HEK293 (cell line): Measurements from ENCODE around the gene PTPRN2.
"Not testable (repeated sequence)": the region's sequence is repeated elsewhere in the genome, so short reads cannot be mapped to it uniquely, and the experiment has no call there.

Experiments used
- CTCF ChIA-PET: fragments of 350-600 bp; formaldehyde crosslinking; extraction: SDS; loops from one replicate; lab custom pipeline; 2021; ENCODE audit warnings: antibody characterized with exemption; lab: Yijun Ruan, JAX
- POLR2A ChIA-PET: fragments of 300-600 bp; formaldehyde crosslinking; extraction: SDS; loops from one replicate; lab custom pipeline; 2020; ENCODE audit warnings: antibody characterized with exemption, inconsistent platforms; lab: Yijun Ruan, JAX
- H3K27ac ChIP-seq: fragments of 200-500 bp; sonication (Bioruptor generic); 2 replicates; pipeline ENCODE4 v1.5.1; 2014; ENCODE audit warnings: low read depth, low read length, control low read depth, inconsistent platforms; ENCODE audit errors: extremely low read depth
- H3K36me3 ChIP-seq, 2 experiments: fragments of 200-500 bp in 1 of 2; sonication (Bioruptor generic) in 1 of 2; 1 replicate in 1 of 2; 2 replicates in 1 of 2; pipeline ENCODE4 v1.5.1; 2014 to 2017; ENCODE audit warnings: inconsistent platforms in 2 of 2, low read length in 2 of 2; ENCODE audit not compliant: control insufficient read depth in 2 of 2, insufficient read depth in 1 of 2
- H3K4me1 ChIP-seq: fragments of 200-500 bp; sonication (Bioruptor generic); 2 replicates; pipeline ENCODE4 v1.5.1; 2014; ENCODE audit warnings: mild to moderate bottlenecking, low read length, inconsistent platforms; ENCODE audit not compliant: control insufficient read depth, insufficient read depth
- H3K4me3 ChIP-seq: 2 replicates; pipeline ENCODE4 v1.5.1; 2011; ENCODE audit warnings: low read depth, mild to moderate bottlenecking, control low read depth, low read length, moderate library complexity
- H3K9me3 ChIP-seq: fragments of 200-500 bp; sonication (Bioruptor generic); 2 replicates; pipeline ENCODE4 v1.5.1; 2014; ENCODE audit warnings: low read depth, low read length, inconsistent platforms; ENCODE audit not compliant: control insufficient read depth, insufficient read depth
- GLI4 ChIP-seq: fragments of 450-650 bp; formaldehyde crosslinking; IDR thresholded peaks from 2 replicates; pipeline ENCODE4 v1.5.1; 2016; ENCODE audit warnings: missing biosample characterization, missing genetic modification characterization
- PRDM1 ChIP-seq: fragments of 450-650 bp; formaldehyde crosslinking; IDR thresholded peaks from 2 replicates; pipeline ENCODE4; 2016; ENCODE audit warnings: missing biosample characterization, missing genetic modification characterization
- SP2 ChIP-seq: fragments of 450-650 bp; formaldehyde crosslinking; IDR thresholded peaks from 2 replicates; pipeline ENCODE4 v1.5.1; 2016; ENCODE audit warnings: missing biosample characterization, missing genetic modification characterization
- ZEB2 ChIP-seq: fragments of 450-650 bp; formaldehyde crosslinking; IDR thresholded peaks from 2 replicates; pipeline ENCODE4 v1.5.1; 2016; ENCODE audit warnings: missing biosample characterization, missing genetic modification characterization
- ZNF184 ChIP-seq: fragments of 450-650 bp; IDR thresholded peaks from 2 replicates; pipeline ENCODE4 v1.5.1; 2018; ENCODE audit warnings: missing biosample characterization, mild to moderate bottlenecking, missing genetic modification characterization
- ZNF221 ChIP-seq: fragments of 450-650 bp; formaldehyde crosslinking; IDR thresholded peaks from 2 replicates; pipeline ENCODE4 v1.5.1; 2017; ENCODE audit warnings: missing biosample characterization, missing genetic modification characterization, borderline replicate concordance
- ZNF23 ChIP-seq: fragments of 450-650 bp; formaldehyde crosslinking; IDR thresholded peaks from 2 replicates; pipeline ENCODE4 v1.5.1; 2016; ENCODE audit warnings: missing biosample characterization, missing genetic modification characterization, borderline replicate concordance
- ZNF341 ChIP-seq: fragments of 450-650 bp; formaldehyde crosslinking; IDR thresholded peaks from 2 replicates; pipeline ENCODE4; 2016; ENCODE audit warnings: low read depth, missing biosample characterization, missing genetic modification characterization
- ZNF391 ChIP-seq: fragments of 450-650 bp; formaldehyde crosslinking; IDR thresholded peaks from 2 replicates; pipeline ENCODE4 v1.5.1; 2016; ENCODE audit warnings: low read depth, missing biosample characterization, missing genetic modification characterization, borderline replicate concordance
- ZNF548 ChIP-seq: fragments of 450-650 bp; formaldehyde crosslinking; IDR thresholded peaks from 2 replicates; pipeline ENCODE4 v1.5.1; 2016; ENCODE audit warnings: missing biosample characterization, missing genetic modification characterization
- ZNF660 ChIP-seq: fragments of 450-650 bp; IDR thresholded peaks from 2 replicates; pipeline ENCODE4 v1.5.1; 2018; ENCODE audit warnings: missing biosample characterization, mild to moderate bottlenecking, missing genetic modification characterization
- ZNF707 ChIP-seq: fragments of 450-650 bp; formaldehyde crosslinking; IDR thresholded peaks from 2 replicates; pipeline ENCODE4 v1.5.1; 2016; ENCODE audit warnings: missing biosample characterization, missing genetic modification characterization
- ZNF747 ChIP-seq: fragments of 450-650 bp; formaldehyde crosslinking; IDR thresholded peaks from 2 replicates; pipeline ENCODE4 v1.5.1; 2016; ENCODE audit warnings: missing biosample characterization, missing genetic modification characterization
- ZNF76 ChIP-seq: fragments of 450-650 bp; formaldehyde crosslinking; IDR thresholded peaks from 2 replicates; pipeline ENCODE4; 2016; ENCODE audit warnings: low read depth, missing biosample characterization, missing genetic modification characterization, borderline replicate concordance
- ZNF843 ChIP-seq: fragments of 450-650 bp; formaldehyde crosslinking; IDR thresholded peaks from 2 replicates; pipeline ENCODE4 v1.5.1; 2016; ENCODE audit warnings: missing biosample characterization, missing genetic modification characterization
- TF ChIP-seq, protein P1 (sequence below): fragments of 450-650 bp; formaldehyde crosslinking; IDR thresholded peaks from 2 replicates; pipeline ENCODE4 v1.5.1; 2016; ENCODE audit warnings: missing biosample characterization, missing genetic modification characterization
- TF ChIP-seq, protein P2 (sequence below): fragments of 450-650 bp; formaldehyde crosslinking; IDR thresholded peaks from 2 replicates; pipeline ENCODE4 v1.5.1; 2016; ENCODE audit warnings: missing biosample characterization, missing genetic modification characterization
- TF ChIP-seq, protein P3 (sequence below): sonication (generic); formaldehyde crosslinking; IDR thresholded peaks from 2 replicates; pipeline ENCODE4 v1.8.1; 2022; ENCODE audit warnings: mild to moderate bottlenecking, moderate library complexity, missing genetic modification reagents

The PTPRN2 gene

DNA sequence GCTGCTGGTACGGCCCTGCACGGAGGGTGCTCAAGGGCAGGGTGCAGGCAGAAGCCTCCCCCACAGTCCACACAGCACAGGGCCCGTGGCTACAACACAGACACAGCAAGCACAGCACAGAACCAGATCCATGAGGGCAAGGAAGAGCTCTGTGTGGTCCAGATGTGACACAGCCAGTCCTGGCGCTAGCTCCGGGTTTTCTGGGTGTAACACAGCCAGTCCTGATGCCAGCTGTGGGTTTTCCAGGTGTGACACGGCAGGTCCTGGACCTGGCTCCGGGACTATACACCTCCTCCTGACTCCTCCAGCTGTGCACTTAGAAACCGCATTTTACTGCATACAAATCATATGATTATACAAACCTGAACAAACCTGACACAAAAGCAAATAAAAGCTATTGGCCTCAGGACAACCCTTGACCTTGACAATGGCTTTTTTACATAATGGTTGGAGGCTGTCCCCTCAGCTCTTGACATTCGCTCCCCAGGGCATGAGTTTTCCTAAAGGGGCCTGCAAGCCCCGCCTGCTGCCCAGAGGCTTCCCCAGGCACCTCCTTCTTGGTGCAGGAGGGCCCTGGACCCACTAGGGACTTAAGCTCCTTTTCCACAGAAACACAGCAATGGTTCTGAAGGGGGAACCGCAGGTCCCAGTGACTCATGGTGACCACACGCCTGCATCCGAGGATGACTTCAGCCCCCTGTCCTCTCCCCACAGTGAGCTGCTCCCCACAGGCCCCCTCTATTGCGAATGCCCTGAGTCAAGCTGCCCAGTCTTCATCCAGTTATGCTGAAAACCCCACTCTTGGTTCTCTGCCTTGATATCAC, 209.6 kb downstream of the PTPRN2 start (continued):
- TF ChIP-seq, protein P1, sequence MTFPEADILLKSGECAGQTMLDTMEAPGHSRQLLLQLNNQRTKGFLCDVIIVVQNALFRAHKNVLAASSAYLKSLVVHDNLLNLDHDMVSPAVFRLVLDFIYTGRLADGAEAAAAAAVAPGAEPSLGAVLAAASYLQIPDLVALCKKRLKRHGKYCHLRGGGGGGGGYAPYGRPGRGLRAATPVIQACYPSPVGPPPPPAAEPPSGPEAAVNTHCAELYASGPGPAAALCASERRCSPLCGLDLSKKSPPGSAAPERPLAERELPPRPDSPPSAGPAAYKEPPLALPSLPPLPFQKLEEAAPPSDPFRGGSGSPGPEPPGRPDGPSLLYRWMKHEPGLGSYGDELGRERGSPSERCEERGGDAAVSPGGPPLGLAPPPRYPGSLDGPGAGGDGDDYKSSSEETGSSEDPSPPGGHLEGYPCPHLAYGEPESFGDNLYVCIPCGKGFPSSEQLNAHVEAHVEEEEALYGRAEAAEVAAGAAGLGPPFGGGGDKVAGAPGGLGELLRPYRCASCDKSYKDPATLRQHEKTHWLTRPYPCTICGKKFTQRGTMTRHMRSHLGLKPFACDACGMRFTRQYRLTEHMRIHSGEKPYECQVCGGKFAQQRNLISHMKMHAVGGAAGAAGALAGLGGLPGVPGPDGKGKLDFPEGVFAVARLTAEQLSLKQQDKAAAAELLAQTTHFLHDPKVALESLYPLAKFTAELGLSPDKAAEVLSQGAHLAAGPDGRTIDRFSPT (tag by site-specific recombination), result no peak

DNA sequence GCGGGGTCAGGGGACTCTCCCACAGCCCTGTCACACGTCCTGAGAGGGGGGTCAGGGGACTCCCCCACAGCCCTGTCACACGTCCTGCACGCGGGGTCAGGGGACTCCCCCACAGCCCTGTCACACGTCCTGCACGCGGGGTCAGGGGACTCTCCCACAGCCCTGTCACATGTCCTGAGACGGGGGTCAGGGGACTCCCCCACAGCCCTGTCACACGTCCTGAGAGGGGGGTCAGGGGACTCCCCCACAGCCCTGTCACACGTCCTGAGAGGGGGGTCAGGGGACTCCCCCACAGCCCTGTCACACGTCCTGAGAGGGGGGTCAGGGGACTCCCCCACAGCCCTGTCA, 210.8 kb downstream of the PTPRN2 start:
- H3K4me1 ChIP-seq, H3K27ac ChIP-seq, H3K4me3 ChIP-seq, H3K9me3 ChIP-seq, CTCF ChIA-PET, H3K36me3 ChIP-seq, POLR2A ChIA-PET: not testable (repeated sequence)

DNA sequence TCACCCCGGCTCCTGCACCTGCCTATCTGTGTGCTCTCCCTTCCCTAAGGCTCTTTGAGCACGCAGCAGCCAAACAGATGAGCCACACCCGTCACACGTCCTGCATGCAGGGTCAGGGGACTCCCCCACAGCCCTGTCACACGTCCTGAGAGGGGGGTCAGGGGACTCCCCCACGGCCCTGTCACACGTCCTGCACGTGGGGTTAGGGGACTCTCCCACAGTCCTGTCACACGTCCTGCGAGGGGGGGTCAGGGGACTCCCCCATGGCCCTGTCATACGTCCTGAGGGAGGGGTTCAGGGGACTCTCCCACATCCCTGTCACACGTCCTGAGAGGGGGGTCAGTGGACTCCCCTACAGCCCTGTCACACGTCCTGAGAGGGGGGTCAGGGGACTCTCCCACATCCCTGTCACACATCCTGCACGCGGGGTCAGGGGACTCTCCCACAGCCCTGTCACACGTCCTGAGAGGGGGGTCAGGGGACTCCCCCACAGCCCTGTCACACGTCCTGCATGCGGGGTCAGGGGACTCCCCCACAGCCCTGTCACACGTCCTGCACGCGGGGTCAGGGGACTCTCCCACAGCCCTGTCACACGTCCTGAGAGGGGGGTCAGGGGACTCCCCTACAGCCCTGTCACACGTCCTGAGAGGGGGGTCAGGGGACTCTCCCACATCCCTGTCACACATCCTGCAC, 211.3 kb downstream of the PTPRN2 start:
- H3K4me3 ChIP-seq, H3K4me1 ChIP-seq, H3K9me3 ChIP-seq, H3K27ac ChIP-seq, POLR2A ChIA-PET, H3K36me3 ChIP-seq: not testable (repeated sequence)
- CTCF ChIA-PET, result interaction anchor here (0.6 kb wide), 1 partner anchor 12 kb away, joined by 3 read pairs; no protein-coding TSS in a partner anchor

DNA sequence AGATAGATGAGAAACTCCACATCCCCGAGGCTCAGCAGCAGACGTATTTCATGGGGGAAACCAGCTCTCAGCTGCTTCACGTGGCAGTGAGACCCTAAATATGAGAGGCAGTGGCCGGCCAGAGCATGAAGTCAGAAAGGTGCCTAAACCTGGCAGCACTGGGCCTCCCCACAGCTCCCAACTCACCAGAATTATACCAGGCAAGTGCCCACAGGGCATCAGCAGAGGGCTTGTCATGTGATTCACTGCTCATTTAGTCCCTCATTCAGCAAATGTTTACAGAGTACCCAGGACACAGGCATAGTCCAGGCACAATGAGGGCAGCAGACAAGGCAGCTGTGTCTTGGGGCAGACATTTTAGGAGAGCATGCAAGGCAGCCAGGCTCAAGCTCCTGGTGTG, 212.6 kb downstream of the PTPRN2 start:
- ChIA-PET CTCF (no interaction called here), POLR2A (no interaction called here)

More for the DNA sequence above, 212.6 kb downstream of the PTPRN2 start:
- Histone ChIP-seq H3K4me1 (no peaks in the 10 kb centered on the region), H3K4me3 (no peak overlapping the region), H3K27ac (no peak overlapping the region), H3K36me3 (no peaks in the 10 kb centered on the region), H3K9me3 (no peaks in the 10 kb centered on the region)
- TF ChIP-seq ZNF391, result no peak
- TF ChIP-seq GLI4 (tag by site-specific recombination), result no peak
- TF ChIP-seq, protein P2, sequence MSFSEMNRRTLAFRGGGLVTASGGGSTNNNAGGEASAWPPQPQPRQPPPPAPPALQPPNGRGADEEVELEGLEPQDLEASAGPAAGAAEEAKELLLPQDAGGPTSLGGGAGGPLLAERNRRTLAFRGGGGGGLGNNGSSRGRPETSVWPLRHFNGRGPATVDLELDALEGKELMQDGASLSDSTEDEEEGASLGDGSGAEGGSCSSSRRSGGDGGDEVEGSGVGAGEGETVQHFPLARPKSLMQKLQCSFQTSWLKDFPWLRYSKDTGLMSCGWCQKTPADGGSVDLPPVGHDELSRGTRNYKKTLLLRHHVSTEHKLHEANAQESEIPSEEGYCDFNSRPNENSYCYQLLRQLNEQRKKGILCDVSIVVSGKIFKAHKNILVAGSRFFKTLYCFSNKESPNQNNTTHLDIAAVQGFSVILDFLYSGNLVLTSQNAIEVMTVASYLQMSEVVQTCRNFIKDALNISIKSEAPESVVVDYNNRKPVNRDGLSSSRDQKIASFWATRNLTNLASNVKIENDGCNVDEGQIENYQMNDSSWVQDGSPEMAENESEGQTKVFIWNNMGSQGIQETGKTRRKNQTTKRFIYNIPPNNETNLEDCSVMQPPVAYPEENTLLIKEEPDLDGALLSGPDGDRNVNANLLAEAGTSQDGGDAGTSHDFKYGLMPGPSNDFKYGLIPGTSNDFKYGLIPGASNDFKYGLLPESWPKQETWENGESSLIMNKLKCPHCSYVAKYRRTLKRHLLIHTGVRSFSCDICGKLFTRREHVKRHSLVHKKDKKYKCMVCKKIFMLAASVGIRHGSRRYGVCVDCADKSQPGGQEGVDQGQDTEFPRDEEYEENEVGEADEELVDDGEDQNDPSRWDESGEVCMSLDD, result no peak
- TF ChIP-seq ZNF548 (tag by site-specific recombination), result no peak
- TF ChIP-seq PRDM1, result no peak
- TF ChIP-seq ZNF341, result no peak
- TF ChIP-seq ZEB2 (tag by site-specific recombination), result no peak
- TF ChIP-seq ZNF707 (tag by site-specific recombination), result no peak
- no peak for TF ChIP-seq ZNF23
- no peak for TF ChIP-seq ZNF843 (tag by site-specific recombination)
- TF ChIP-seq, protein P3, sequence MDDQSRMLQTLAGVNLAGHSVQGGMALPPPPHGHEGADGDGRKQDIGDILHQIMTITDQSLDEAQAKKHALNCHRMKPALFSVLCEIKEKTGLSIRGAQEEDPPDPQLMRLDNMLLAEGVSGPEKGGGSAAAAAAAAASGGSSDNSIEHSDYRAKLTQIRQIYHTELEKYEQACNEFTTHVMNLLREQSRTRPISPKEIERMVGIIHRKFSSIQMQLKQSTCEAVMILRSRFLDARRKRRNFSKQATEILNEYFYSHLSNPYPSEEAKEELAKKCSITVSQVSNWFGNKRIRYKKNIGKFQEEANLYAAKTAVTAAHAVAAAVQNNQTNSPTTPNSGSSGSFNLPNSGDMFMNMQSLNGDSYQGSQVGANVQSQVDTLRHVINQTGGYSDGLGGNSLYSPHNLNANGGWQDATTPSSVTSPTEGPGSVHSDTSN, result no peak
- TF ChIP-seq ZNF221, result no peak
- TF ChIP-seq ZNF660, result no peak
- TF ChIP-seq ZNF747 (tag by site-specific recombination), result no peak
- TF ChIP-seq SP2 (tag by site-specific recombination), result no peak
- TF ChIP-seq ZNF184, result no peak
- no peak for TF ChIP-seq ZNF76 (tag by site-specific recombination)
